Measurements from ENCODE around the gene RAB9B. TPM values are rescaled to one million over a fixed set of nuclear protein-coding genes. Genes with fewer than 3 reads are reported as not detected.
"Not testable (repeated sequence)": the region's sequence is repeated elsewhere in the genome, so short reads cannot be mapped to it uniquely, and the experiment has no call there.

Gene RAB9B
- total RNA-seq, 2 experiments from 2014 or later, result 0.34 to 0.60 TPM

DNA sequence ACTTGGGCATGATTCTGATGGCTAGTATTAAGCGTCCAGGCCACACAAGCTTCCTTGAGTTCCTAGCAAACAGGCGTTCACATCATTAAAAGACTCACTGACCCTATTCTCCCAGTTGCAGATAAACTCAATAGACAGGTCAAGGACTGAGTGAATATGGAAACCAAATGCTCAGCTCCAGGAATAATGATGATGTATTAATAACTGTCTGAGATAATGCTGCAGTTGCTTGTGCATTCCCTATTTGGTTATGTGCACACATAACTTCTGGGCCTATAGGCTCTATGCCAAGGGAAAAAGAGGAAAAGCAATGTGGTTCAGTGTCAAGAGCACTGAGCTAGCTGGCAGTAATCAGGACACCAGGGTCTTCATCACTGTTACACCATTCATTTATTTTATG, 3.5 kb downstream of the RAB9B start:
- no peak overlapping the region for H3K27ac Mint-ChIP-seq
- no peak for DNase-seq
- H3K9me3 Mint-ChIP-seq, result no peaks in the 10 kb centered on the region
- no peak overlapping the region for H3K4me3 Mint-ChIP-seq
- peaks cover 6% of the 10 kb centered on the region for H3K4me1 Mint-ChIP-seq
- no peaks in the 10 kb centered on the region for H3K36me3 Mint-ChIP-seq
- peaks cover 8% of the 10 kb centered on the region for H3K27me3 Mint-ChIP-seq

DNA sequence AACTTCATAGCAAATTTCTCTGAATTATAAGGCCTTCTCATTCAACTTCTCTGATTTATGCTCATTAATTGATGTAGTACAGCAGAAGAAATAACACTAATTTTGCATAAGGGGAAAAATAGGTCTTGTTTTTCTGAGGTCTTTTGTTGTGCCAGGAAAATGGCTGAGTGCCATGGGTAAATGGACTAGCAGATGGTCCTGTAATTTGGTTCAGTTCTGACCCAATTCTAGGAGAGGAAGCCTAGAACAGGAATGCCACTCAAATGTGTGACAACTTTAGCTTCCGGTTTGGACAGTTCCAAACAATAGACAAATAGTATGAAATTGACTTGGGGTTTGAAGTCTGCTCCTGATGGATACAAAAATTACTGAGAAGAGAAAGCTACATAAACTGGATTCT, 6.2 kb downstream of the RAB9B start:
- Mint-ChIP-seq H3K27me3 (peaks cover 3% of the 10 kb centered on the region), H3K4me3 (no peak overlapping the region), H3K4me1 (peaks cover 6% of the 10 kb centered on the region), H3K36me3 (no peaks in the 10 kb centered on the region), H3K9me3 (no peaks in the 10 kb centered on the region), H3K27ac (no peak overlapping the region)
- no peak for DNase-seq

DNA sequence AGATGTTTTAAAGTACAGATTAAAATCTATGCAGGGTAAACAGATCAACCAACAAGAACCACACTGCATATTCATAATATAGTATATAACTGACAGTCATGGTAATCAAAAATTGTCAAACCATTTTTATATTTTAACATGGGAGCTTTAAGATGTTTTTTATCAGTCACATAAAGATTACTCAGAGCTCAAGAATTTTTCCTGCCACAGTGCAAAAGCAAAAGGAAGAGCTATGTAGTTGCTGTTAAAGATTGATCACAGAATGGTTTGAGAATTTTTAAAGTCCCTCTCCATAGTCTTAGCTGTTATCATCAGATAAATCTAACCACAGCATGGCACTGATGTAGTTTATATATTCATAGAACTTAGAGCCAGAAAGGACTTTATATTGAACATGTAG, 8.5 kb downstream of the RAB9B start:
- Mint-ChIP-seq H3K9me3 (no peaks in the 10 kb centered on the region), H3K27me3 (no peaks in the 10 kb centered on the region), H3K36me3 (no peaks in the 10 kb centered on the region), H3K27ac (no peak overlapping the region), H3K4me3 (no peak overlapping the region), H3K4me1 (peaks cover 6% of the 10 kb centered on the region)
- no peak for DNase-seq

DNA sequence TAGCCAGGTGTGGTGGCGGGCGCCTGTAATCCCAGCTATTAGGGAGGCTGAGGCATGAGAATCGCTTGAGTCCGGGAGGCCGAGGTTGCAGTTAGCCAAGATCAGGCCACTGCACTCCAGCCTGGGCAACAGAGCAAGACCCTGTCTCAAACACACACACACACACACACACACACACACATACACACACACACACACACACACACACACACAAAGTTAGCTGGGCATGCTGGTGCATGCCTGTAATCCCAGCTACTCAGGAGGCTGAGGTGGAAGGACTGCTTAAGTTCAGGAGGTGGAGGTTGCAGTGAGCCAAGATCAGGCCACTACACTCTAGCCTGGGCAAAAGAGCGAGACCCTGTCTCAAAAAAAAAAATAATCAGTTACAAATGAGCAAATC, 11.3 kb downstream of the RAB9B start:
- H3K27ac Mint-ChIP-seq, H3K36me3 Mint-ChIP-seq, H3K4me3 Mint-ChIP-seq, H3K4me1 Mint-ChIP-seq, H3K27me3 Mint-ChIP-seq, DNase-seq, H3K9me3 Mint-ChIP-seq: not testable (repeated sequence)

DNA sequence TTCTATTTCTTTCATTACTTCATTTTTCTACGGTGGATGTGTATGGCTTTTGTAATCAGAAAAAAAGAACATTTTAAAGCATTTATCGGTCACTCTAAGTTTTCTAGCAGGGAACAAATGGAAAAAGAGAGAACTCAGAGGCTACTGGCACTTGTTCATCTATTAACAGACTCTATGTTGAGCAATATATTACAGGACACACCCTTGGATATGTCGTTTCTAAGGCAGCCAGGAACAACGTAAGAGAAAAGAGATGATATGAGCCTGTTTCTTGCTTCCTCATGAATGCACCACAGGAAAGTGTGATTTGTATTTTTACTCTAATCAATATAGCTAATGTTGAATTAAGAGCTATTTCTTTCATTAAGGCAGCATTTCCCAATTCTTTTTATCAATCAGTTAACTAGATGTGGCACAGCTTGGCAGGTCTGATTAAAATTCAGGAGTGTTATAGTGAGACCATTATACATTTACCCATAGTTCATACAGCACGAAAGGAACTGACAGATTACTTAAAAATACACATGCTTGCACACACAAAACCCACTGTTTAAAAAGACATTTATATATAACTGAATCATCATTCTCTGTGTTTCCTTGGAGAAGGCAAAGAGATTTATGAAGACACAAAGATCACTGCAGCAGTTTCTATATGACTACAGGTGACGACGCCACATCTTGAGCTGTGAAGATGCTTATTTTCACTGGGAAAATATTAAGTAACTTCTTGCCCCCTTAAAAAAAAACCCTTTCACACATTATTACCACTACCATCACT, 13.0 kb downstream of the RAB9B start:
- Mint-ChIP-seq H3K4me1 (no peaks in the 10 kb centered on the region), H3K27me3 (peaks cover 18% of the 10 kb centered on the region), H3K36me3 (no peaks in the 10 kb centered on the region), H3K27ac (no peak overlapping the region), H3K4me3 (no peak overlapping the region), H3K9me3 (no peaks in the 10 kb centered on the region)
- no peak for DNase-seq

DNA sequence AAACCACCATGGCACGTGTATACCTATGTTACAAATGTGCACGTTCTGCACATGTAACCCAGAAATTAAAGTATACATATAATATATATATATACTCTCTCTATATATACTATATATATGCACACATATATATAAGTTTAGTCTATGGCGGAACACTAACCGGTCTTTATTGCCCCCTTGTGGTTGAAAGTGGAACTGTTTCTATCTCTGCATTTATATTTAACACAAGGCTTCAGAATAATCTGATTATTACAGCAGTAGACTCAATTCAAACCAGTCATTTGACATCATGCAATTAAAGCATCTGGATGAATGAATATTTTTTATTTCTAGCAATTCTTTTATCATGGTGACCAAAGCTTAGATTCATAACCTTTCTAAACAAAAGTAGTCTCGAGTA, 14.6 kb downstream of the RAB9B start:
- Mint-ChIP-seq H3K36me3 (no peaks in the 10 kb centered on the region), H3K27me3 (peaks cover 20% of the 10 kb centered on the region), H3K27ac (no peak overlapping the region), H3K4me3 (no peak overlapping the region), H3K9me3 (no peaks in the 10 kb centered on the region), H3K4me1 (no peaks in the 10 kb centered on the region)
- no peak for DNase-seq

DNA sequence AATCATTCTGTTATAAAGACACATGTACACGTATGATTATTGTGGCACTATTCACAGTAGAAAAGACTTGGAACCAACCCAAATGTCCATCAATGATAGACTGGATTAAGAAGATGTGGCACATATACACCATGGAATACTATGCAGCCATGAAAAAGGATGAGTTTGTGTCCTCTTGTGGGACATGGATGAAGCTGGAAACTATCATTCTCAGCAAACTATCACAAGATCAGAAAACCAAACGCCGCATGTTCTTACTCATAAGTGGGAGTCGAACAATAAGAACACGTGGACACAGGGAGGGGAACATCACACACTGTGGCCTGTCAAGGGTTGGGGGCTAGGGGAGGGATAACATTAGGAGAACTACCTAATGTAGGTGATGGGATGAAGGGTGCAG, 15.0 kb downstream of the RAB9B start:
- not testable (repeated sequence) for H3K9me3 Mint-ChIP-seq, H3K27ac Mint-ChIP-seq, DNase-seq, H3K4me1 Mint-ChIP-seq, H3K4me3 Mint-ChIP-seq, H3K36me3 Mint-ChIP-seq
- peaks cover 20% of the 10 kb centered on the region for H3K27me3 Mint-ChIP-seq

DNA sequence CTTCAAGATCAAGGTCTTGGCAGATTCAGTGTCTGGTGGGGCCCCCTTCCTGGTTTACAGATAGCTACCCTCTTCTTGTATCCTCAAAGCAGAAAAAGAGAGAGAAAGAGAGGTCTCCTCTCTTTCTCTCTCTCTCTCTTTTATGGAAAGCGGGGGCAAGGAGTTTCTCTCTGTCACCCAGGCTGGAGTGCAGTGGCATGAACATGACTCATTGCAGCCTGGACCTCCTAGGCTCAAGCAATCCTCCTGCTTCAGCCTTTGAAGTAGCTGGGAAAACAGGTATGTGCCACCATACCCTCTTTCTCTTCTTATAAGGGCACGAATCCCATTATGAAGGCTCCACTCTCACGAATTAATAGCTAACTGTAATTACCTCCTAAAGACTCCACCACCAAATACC, 20.2 kb downstream of the RAB9B start:
- Mint-ChIP-seq H3K27ac (no peak overlapping the region), H3K9me3 (no peaks in the 10 kb centered on the region), H3K4me1 (peaks cover 5% of the 10 kb centered on the region), H3K4me3 (no peak overlapping the region), H3K27me3 (peaks cover 20% of the 10 kb centered on the region), H3K36me3 (no peaks in the 10 kb centered on the region)
- DNase-seq, result no peak

DNA sequence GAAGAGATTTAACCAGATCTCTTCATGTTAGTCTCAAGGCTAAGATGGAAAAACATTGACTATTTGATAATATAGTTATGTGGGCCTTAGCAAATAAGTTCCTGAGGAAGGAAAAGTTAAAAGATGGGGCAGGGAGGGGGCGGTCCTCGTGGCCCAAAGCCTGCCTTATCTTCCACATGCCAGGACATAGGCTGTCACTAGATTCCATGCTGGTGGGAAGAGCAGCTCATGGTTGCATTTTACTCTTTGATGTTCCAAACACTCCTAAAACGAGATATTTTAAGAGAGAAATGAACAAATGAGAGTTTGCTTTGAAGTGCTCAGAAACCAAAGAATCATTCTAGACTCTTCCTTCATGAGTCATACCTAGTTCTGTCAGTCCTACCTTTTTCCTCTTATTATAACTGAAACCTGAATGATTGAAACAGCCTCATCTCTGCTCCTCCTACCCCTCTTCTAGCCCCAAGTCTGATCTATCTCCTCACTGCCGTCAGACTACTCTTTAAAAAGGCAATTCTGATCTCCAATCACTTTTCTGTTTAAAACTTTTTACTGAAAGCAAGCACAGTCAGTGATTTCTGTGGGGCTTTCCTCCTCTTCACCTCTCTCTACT, 25.1 kb downstream of the RAB9B start:
- DNase-seq, result no peak
- Mint-ChIP-seq H3K27ac (no peak overlapping the region), H3K9me3 (no peaks in the 10 kb centered on the region), H3K4me3 (no peak overlapping the region), H3K4me1 (peaks cover 10% of the 10 kb centered on the region), H3K27me3 (no peaks in the 10 kb centered on the region), H3K36me3 (no peaks in the 10 kb centered on the region)

DNA sequence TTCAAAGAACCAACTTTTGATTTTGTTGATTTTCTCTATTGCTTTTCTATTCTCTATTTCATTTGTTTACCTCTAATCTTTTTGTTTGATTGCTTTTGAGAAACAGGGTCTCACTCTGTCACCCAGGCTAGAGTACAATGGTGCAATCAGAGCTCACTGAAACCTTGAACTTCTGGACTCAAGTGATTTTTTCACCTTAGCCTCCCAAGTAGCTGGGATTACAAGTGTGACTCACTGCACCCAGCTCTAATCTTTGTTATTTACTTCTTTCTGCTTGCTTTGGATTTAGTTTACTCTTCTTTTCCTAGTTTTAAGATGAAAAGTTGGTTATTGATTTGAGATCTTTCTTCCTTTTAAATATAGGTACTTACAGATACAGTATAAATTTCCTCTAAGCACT, 26.2 kb downstream of the RAB9B start:
- Mint-ChIP-seq H3K4me3 (no peak overlapping the region), H3K9me3 (no peaks in the 10 kb centered on the region), H3K27me3 (no peaks in the 10 kb centered on the region), H3K4me1 (peaks cover 10% of the 10 kb centered on the region), H3K36me3 (no peaks in the 10 kb centered on the region), H3K27ac (no peak overlapping the region)
- DNase-seq, result no peak

DNA sequence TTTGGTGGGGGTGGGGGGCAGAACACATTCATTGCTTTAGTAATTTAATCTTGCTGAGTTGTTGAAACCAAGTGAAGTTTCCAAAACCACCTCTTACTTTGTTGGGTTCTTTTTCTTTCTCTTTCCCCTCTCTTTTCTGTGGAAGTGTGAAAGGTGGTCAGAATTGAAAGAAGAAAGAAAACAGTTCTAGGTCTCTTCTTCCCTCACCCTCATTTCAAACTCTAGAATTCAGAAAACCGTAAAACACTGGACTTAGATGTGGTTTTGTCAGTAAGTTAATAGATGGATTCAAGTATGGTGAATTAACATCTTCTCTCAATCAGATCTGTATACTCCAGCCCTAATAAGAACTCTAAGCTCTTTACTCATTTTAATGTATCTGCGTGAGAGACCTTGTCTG, 31.7 kb downstream of the RAB9B start:
- Mint-ChIP-seq H3K27me3 (no peaks in the 10 kb centered on the region), H3K4me1 (peaks cover 10% of the 10 kb centered on the region), H3K27ac (no peak overlapping the region)

DNA sequence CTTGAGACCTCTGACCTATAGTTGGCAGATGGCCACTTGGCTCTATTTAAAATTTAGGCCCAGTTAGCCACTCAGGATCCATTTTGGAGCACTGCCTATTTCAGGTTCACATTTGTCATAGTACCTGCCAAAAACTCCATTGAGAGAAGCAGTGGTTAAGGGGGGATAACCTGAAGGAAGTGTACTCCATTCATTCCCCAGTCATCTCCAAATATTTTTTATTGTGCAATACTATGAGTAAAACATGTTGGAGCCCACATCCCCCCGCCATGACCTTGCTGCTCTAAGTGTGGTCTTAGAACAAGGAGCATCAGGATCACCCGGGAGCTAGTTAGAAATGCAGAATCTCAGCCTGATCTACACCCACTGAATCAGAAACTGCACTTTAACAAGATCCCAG, 34.4 kb downstream of the RAB9B start:
- Mint-ChIP-seq H3K27me3 (no peaks in the 10 kb centered on the region), H3K4me1 (peaks cover 10% of the 10 kb centered on the region), H3K27ac (no peak overlapping the region), H3K9me3 (no peaks in the 10 kb centered on the region), H3K36me3 (no peaks in the 10 kb centered on the region), H3K4me3 (no peak overlapping the region)
- DNase-seq, result no peak

More for the DNA sequence above, 31.7 kb downstream of the RAB9B start:
- Mint-ChIP-seq H3K36me3 (no peaks in the 10 kb centered on the region), H3K4me3 (no peak overlapping the region), H3K9me3 (no peaks in the 10 kb centered on the region)
- DNase-seq, result no peak

DNA sequence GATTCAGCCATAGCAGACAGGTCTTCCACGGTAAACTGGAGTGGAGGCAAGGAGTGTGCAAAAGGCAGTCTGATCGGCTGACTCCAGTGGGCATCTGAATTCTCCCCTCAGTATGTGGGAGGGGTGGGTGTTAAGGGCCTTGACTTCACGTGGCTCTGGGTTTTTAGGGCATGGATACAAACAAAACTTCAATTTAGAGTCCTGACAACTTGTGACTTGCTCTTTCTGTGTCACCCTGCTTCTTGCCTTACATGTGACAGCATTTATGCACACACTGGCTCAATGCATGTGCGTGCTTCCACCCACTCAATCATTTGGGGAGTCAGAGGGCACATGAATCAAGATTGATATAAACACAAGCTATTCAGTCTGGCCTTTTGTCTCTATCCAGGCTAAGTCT, 37.9 kb downstream of the RAB9B start:
- DNase-seq, result no peak

DNA sequence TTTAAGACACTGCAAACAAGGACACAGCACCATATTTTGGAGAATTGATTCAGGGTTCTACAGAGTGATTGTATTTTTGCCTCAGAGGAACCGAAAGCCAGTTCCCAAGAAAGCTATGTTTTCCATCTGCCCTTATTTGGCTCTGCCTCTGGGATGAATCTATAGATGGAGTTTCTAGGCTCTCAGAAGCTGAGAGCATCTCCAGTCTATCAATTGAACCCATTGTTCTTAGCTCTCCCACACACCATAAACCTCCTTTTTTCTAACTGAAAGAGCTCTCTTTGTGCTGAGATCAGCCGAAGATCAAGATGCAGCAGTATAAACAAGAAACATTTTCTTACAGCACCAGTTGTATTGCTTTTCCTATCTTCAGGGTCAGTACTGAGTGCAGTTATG, 38.5 kb downstream of the RAB9B start:
- no peaks in the 10 kb centered on the region for H3K9me3 Mint-ChIP-seq
- no peak overlapping the region for H3K4me3 Mint-ChIP-seq

More for the DNA sequence above, 37.9 kb downstream of the RAB9B start:
- Mint-ChIP-seq H3K9me3 (no peaks in the 10 kb centered on the region), H3K27me3 (no peaks in the 10 kb centered on the region), H3K36me3 (no peaks in the 10 kb centered on the region), H3K4me3 (no peak overlapping the region), H3K27ac (no peak overlapping the region), H3K4me1 (no peaks in the 10 kb centered on the region)

DNA sequence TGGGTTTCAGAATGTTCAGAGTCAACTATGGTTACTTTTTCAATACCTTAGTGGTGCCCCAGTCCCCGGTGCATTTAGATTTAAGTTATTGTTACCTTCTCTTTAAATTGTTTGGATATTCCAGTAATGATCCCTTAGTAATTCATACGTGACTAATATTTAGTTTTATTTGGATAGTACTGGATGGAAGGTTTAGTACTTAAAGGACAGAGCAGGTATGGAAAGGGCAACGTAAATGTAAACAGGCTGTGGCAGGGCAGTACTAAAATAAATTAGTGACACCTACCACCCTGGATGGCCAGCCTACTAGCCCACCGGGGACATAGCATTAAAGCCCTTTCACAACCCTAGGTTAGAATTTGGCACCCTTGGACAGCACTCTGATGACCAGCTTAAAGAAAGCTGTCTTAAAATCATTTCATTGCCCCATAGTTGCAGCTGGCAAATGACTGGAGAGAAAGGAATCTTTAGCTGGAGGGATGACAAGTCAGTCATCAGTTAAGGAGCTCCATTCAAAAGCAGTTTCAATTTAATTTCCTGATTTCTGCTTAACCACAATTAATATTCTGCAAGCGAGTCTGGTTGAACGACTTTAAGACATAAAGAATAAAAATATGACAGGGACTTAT, 39.0 kb downstream of the RAB9B start:
- H3K36me3 Mint-ChIP-seq, result no peaks in the 10 kb centered on the region
- no peak overlapping the region for H3K4me3 Mint-ChIP-seq
- no peaks in the 10 kb centered on the region for H3K9me3 Mint-ChIP-seq
- DNase-seq, result no peak
- no peaks in the 10 kb centered on the region for H3K27me3 Mint-ChIP-seq
- no peak overlapping the region for H3K27ac Mint-ChIP-seq
- no peaks in the 10 kb centered on the region for H3K4me1 Mint-ChIP-seq

More for the DNA sequence above, 38.5 kb downstream of the RAB9B start:
- Mint-ChIP-seq H3K27ac (no peak overlapping the region), H3K36me3 (no peaks in the 10 kb centered on the region), H3K4me1 (no peaks in the 10 kb centered on the region), H3K27me3 (no peaks in the 10 kb centered on the region)
- no peak for DNase-seq
